Right renal pelvis (tissue), 4 donors: ENCODE data around the gene AGAP2. TPM values are rescaled to one million over a fixed set of nuclear protein-coding genes. Genes with fewer than 3 reads are reported as not detected.

Experiments used
- DNase-seq, 4 donors: peaks; one replicate each; pipeline ENCODE4 v3.0.0-alpha.2; 2013; ENCODE audit warnings: low read depth in 4 of 4, low spot score in 3 of 4, missing footprints in 1 of 4
- polyA plus RNA-seq, 4 donors: library from polyadenylated mRNA; unstranded; fragments of 120-200 nt; gene quantifications; one replicate each; pipeline ENCODE4 v1.2.1, GENCODE V29; 2013; ENCODE audit not compliant: insufficient read length in 4 of 4

Gene AGAP2
- polyA plus RNA-seq, 4 donors = 0.73 to 2.0 (median 1.1) TPM

DNA sequence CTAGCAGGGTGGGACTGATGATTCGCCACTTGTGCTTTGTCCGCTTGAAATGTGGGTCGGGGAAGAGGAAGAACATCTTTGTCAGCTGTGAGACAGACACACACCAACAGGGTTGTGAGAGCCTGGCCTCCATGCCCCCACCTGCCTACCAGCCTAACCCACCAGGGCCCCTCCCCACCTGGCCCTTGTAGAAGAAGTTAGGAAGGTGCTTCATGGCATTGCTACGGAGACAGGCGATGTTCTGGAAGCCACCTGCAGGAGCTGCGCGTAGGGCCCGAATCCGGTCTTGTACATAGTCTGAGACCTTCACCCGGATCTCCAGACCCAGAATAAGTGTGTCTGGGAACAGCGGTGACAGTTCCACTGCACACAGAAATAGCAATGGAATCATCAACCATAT, 31.1 kb upstream of the AGAP2 start:
- DNase-seq = no peak

DNA sequence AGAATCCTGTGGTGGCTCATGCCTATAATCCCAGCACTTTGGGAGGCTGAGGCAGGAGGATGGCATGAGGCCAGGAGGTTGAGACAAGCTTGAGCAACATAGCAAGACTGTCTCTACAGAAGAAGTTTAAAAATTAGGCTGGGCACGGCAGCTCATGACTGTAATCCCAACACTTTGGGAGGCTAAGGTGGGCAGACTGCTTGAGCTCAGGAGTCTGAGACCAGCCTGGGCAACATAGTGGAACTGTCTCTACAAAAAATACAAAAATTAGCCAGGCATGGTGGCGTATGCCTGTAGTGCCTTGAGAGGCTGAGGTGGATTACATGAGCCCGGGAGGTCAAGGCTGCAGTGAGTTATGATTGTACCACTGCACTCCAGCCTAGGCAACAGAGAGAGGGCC, 29.3 kb upstream of the AGAP2 start:
- no peak for DNase-seq

DNA sequence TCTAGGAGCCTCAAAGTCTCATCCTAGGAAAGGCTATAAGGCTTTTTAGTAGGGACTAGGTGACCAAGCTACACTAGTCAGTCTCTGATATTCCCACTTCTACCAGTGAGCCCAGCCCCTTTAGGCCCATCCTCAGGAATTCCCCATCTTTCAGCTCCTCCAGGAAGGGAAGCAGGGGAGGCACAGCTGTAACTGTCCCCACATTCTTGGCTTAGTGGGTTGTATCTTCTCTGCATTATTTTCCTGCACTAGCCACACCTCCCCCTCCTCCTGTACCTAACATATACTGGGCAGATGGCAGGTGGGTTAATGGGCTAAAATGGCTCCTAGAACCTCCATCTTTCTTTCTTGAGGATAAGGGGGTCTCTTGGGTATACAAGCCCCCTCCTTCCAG, 28.8 kb upstream of the AGAP2 start:
- DNase-seq = no peak

DNA sequence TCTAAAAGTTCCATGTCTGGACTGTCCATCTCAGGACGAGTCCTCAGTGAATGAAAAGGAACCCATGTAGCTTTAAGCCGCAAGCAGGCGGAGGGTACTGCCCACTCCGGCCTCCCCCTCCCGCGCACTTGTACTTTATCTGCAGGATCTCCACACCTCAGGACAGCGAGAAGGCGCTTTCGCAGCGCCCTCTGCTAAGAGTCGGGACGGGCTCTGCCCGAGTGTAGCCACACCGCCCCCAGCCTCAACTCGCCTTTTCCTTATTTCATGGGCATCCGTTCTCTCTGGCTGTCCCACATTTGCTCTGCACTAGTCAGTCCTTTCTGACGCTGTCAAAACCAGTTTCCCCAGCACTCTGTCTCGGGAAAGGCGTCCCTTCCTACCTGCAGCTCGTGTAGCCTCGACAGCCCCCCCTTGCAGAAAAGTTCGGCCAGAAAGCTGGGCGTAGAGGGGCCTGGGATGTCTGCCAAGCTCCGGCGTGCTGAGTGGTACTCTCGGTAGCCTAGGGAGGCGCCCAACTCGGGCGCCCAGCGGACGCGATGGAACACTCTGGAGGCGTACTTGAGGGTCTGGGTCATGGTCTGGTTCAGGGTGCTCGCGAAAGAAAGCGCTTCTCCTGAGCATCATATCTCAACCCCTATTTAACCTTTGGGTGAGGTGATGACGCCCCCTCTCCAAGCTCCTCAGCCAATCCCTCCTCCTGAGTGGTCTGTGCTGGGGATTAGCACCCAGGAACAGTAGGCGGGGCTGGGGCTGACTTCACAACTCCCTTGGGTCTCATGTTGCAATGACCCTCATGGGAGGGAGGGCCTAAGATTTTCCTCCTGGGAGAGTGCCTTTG, 28.1 kb upstream of the AGAP2 start, which contains the start of gene CYP27B1:
TSS of gene CYP27B1 (minus strand) at position 615 of the 841 bp plus-strand sequence. CDS start at position 578, 37 bp downstream.
- DNase-seq = no peak

DNA sequence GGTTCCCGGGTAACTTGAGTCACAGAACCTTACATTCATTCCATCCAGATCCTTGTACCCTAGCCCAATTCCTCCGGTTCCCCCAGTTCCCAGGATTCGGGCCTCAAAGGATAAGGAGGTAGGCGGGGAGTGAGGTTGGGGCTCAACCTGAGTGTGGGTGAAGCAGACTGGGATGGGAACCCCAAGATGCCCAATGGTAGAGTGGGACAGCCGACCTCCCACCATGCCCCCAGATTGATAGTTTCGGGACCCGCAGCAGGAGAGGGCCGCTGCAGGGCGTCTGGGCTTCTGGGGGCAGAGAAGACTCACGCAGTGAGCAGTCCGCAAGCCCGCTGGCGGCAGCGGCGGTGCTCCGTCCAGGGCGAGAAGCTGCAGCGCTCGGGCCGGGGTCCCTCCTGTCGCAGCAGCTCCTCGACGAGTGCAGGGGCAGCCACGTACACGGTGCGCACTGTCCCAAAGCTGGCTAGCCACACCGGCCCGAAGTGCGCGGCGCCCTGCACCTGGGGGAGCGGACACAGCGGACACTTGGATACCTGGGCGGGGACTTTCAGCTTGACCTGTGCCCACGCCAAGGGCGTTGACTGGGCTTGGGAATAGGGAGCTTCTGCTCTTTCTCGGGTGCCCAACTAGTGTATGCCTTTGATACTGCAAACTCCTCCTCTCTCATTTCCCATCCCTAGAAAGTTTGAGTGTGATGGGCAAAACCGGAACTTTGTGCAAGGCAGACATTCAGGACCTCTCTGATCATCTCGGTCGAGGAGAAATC, 27.3 kb upstream of the AGAP2 start:
- DNase-seq = no peak

DNA sequence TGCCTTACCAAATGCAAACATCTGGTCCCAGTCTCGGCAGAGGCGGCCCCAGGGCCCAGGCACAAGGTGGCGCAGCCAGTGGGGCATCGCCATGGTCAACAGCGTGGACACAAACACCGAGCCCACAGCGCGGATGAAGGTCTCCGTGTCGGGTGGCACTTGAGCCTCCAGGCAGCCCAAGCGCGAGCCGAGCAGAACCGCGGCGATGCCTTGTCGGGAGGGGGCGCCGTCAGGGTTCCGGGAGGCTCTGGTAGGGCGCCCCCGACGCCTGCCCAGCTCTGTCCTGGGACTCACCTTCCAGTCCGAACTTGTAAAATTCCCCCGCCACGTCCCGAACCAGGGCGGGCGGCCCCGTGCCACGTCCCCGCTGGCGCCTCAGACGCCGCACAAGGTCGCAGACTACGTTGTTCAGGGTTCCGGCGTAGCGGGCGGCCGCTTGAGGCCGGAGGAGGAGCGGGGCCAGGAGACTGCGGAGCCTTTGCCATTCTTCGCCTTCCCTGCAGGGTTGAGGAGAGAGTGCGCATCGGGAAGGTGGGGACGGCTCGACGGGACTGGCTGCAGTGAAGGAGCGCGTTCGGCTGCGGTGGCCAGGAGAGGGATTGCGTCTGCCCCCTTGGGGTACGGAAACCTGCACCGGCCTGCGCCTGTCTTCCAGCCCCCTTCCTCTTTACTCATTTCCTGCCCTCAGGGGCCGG, 26.6 kb upstream of the AGAP2 start:
- DNase-seq = no peak

DNA sequence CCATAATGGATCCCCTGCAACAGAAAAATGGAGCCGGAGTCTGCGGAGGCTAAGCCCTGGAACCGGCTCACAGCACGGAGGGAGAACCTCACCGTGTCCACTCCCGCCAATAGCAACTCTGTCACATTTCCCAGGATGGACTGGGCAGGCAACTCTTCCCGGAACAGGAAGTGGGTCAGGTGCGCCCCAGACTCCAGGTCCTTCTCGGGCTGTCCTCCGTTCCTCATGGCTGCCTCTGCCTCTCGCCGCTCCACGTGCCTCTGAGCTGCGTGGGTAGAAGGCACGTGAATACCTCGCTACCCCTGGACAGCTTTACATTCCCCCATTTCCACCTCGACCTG, 26.1 kb upstream of the AGAP2 start:
- DNase-seq = no peak

DNA sequence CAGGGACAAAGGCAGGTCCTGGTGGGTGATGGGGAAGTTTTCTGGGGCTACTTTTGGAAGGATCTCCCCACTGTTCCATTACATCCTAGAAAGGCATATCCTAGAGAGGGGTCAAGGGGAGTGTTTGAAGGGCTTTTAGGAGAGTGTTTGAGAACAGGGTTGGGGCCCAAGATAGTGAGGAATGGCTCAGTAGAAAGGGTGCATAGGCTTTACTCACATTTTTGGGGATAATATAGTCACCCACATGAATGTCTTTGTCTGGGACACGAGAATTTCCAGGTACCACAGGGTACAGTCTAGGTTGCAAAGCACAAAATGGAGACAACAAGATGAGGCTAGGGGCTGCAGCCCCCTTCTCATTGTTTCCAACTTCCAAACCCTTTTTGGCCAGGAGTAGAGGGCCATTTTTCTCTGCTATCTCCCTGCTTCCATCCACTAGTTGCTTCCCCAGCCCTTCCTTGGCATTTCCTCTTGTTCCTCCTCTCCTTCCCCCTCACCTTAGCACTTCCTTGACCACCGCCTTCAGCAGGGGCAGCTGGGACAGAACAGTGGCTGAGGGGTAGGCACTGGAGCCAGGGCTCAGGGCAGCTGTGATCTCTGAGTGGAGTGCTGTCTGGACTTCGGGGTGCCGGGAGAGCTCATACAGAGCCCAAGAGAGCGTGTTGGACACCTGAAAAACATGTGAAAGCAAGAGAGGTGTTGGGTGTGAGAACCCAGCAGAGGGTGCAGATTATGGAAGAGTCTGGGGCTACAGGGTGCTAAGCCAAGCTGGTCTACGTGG, 25.5 kb upstream of the AGAP2 start:
- DNase-seq = no peak

DNA sequence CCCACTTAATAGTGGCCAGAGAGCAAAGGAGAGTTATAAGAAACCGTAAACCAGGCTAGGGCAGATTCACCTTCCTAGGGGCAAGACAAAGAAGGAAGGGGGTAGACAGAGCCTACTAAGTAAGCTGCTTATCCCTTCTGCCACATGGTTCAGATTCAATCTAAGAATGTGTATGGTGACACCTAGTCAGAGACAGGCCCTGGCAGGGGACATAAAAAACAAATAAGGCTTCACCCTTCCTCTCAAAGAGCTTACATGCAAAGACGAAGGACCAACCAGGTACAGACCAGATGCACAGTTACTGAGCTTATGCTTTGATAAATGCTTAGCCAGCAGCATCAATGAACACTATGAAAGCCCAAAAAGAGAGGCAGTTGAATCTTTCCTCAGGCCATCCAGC, 23.9 kb upstream of the AGAP2 start:
- DNase-seq = no peak

DNA sequence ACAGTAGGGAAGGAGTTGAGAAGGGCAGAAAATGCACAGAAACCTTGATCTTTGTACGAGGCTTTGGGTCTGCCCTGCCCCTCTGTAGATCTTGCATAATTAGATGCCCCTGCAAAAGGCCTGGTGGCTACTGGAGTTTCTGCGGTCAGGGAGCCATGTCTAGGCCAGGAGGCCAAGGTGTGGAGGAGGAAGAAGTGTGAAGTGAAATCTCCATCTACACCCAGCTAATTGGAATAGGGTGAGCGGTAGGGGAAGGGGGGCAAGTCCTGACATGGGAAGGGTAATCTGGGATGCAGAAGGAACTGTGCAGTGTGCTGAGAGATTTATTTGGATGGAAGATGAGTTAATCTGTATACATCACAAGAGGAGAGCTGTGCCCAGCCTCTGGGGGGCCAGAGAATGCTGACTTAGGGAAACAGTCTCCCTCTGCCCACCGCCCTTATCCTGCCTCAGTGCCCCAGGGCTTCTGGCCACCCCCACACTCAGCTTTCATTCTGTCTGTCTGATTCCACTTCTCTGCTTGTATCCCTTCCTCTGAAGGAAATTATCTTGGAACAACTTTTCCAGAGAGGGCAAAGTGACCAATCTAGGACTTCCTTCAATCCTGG, 23.0 kb upstream of the AGAP2 start:
- no peak for DNase-seq

DNA sequence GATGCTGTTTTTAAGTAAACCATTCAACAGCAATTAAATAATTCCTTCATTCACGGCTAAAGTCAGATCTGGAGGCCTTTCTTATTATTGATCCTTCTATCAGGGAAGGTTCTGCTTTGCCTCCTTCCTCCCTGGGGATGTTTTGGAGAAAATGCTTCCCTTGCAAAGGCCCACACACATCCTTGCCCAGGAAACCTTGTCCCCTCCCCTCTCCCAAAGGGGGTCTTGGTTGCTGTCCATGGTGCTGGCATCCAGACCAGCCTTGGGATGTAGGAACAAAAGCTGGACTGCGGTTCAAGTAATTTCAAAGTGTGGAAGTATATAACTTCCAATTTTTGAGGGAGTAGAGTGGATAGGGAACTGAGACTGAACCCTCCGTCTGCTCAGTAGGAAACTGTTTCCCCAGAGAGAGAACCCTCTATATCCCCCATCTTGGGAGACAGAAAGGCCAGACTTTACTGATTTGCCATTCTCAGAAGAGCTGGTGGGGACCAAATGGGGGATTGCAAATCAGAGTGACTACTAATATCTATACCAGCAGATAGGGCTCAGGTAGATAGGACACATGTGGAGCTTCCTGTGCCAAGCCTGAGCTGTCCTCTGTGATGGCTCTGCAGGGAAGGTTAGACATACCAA, 21.9 kb upstream of the AGAP2 start:
- no peak for DNase-seq

DNA sequence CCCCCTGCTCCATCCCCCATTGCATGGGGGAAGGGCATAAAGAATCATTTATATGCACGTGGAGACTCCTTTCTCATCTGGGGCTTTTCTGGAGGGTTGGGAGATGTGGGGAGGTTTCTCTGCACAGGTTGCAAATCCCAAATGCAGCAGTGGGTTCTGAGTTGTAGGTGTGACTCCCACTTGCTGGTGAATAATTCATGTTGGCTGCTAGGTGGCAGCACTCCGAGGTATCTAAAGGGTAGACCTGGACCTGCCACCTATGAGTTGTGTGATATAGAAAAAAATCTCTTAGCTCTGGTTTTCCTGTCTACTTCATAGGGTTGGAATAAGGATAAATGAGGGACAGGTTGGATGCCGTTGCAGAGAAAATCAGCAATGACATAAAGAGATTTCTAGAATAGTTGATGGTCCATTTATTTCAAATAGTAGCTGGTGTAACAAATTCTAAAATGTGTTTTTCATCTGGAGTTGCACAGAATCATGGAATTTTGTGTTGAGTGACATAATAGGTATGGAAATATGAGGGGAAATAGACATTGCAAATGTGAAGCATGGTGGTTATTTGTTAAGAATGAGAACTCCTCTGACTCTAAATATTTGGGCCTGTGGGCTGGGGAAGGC, 20.9 kb upstream of the AGAP2 start:
- DNase-seq = no peak

DNA sequence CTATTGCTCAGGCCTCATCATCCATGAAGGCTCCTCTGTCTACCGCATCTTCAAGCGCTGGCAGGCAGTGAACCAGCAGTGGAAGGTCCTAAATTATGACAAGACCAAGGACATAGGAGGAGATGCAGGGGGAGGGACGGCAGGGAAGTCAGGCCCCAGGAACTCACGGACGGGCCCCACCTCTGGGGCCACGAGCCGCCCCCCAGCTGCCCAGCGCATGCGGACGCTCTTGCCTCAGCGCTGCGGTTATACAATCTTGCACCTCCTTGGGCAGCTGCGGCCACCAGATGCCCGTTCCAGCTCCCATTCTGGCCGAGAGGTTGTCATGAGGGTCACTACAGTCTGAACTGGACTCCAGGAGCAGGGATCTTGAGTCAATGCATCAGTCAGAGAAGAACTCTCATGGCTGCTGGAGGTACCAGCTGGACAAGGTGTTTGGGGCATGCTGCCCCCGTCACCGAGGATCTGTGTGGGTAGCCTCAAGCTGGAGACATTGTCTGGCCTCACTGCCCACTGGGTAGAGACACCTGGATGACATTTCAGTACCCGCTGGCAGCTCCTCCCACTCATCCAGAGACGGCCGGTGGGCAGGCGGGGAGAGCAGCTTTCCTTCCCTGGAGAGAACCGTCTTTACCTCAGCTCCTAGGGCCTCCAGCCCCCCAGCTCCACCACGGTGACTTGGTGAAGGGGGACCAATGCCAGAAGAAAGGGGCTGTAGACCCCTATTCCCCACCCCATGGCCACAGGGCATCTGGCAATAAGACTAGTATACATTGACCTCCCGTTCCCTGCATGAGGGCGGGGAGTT, 20.2 kb upstream of the AGAP2 start:
- DNase-seq = no peak

DNA sequence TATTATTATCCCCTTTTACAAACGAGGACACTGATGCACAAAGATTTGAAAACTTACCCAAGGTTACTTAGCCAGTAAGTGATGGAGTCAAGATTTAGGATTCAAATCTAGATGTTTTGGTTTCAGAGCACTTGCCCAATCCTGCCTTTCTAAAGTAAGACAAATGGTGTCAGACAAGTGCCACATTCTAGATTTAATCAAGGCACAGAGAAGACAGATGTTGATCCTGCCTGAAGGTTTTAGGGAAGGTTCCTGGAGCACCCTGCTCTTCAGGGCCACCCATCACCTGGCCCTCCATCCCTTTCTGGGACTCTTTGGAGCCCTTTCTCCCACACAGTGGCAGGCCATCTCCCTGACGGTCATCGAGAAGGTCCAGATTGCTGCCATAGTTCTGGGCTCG, 19.2 kb upstream of the AGAP2 start:
- no peak for DNase-seq

DNA sequence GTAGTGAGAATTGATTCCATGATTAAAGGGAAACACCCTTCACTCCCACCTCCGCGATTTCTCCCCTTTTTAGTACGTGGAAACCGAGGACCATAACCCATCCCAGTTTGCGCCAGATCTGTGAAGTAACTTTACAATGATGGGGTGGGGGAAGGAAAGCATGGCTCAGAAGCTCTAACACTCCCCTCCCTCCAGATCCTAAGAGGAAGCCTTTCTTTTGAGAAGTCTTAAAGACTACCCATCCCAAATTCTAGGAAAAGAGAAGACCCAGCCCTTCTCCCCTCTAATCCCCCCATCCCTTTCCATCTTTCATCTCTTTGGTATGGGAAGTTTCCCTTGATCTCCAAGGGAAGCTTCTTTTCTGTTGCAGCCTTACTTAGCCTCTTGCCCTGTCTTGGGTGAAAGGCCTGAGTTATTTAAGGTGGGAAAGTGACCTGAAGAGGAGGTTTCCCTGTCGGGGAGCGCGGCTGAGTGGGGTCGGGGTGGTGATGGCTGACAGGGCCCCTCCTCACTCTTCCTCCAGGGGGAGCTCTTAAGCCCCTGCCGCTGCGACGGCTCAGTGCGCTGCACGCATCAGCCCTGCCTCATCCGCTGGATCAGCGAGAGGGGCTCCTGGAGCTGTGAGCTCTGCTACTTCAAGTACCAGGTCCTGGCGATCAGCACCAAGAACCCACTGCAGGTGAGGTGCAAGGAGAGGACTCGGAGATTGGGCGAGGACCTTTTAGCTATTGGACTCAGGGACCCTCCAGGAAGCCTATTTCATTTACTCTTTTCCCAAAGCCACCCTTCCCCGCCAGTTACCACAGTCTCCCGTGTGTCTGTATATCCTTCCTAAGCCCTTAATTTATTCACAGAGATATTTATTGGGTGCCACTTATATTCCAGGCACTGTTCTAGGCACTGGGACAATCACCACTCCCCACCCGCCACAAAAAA, 18.1 kb upstream of the AGAP2 start:
- no peak for DNase-seq

DNA sequence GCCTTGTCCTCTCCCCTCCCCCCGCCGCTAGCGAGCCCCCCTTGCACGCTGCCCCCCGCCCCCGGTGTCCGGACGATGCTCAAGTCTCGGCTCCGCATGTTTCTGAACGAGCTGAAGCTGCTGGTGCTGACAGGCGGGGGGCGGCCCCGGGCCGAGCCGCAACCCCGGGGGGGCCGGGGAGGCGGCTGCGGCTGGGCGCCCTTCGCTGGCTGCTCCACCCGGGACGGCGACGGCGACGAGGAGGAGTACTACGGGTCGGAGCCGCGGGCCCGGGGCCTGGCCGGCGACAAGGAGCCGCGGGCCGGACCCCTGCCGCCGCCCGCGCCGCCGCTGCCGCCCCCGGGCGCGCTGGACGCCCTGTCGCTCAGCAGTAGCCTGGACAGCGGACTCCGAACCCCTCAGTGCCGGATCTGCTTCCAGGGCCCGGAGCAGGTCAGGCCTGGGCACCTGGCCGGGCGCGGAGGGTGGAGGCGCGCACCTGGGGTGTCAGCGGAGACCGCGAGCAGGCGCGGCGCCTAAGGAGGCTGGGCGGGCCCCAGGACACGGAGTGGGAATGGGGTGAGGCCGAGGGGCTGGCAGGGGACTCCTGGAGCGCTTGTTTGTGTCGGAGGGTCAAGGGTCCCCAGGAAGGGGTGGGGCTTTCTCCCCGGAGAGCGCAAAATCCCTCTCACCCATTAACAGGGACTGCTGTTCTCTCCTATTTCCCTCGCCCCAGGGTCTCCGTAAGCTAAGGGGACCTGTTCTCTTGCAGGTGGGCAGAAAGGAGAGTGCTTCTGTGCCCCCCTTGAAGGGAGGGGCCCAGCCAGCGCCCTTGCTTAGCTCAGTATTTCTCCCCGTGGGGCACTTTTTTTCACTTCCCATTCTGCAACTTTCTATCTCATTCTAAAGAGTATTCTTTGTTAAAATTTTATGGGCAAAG, 17.2 kb upstream of the AGAP2 start:
- DNase-seq = no peak

DNA sequence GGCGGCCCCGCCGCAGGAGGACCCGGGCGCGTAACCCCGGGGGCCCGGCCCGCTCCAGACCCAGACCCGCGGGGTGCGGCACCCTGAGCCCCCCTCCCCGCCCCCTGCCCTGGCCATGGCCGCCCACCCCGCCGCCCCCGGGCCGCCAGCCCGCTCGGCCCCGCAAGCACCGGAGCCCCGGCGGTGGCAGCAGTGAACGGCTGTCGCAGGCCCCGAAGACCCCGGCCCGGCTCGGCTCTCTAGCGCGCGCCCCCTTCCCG, 16.6 kb upstream of the AGAP2 start:
- no peak for DNase-seq
